Transverse colon (tissue), 4 donors: Measurements from ENCODE around the gene RGS9. TPM values are rescaled to one million over a fixed set of nuclear protein-coding genes. Genes with fewer than 3 reads are reported as not detected.
"Not testable (repeated sequence)": the region's sequence is repeated elsewhere in the genome, so short reads cannot be mapped to it uniquely, and the experiment has no call there.

Source experiments
- DNase-seq: peaks from one replicate; pipeline ENCODE4 v3.0.0-alpha.2; 2019
- H3K27ac ChIP-seq, 4 donors: fragments of 200-600 bp; sonication (generic); 2 replicates each; pipeline ENCODE4 v1.5.1; 2016 to 2018; ENCODE audit warnings: inconsistent platforms in 4 of 4
- H3K27me3 ChIP-seq: fragments of 200-600 bp; sonication (generic); 2 replicates; pipeline ENCODE4 v1.5.1; 2017; ENCODE audit warnings: inconsistent platforms
- H3K36me3 ChIP-seq, 4 donors: fragments of 200-600 bp; sonication (generic); 2 replicates each; pipeline ENCODE4 v1.5.1; 2017 to 2019; ENCODE audit warnings: inconsistent platforms in 4 of 4
- H3K4me1 ChIP-seq, 4 donors: fragments of 200-600 bp; sonication (generic); 2 replicates each; pipeline ENCODE4 v1.5.1; 2017 to 2020; ENCODE audit warnings: inconsistent platforms in 4 of 4
- H3K4me3 ChIP-seq, 4 donors: fragments of 200-600 bp; sonication (generic); 1 replicate in 1 of 4; 2 replicates in 3 of 4; pipeline versions ENCODE4 v1.5.1 to v1.6.1; 2017 to 2019; ENCODE audit warnings: inconsistent platforms in 4 of 4
- H3K9me3 ChIP-seq, 2 donors: fragments of 200-600 bp; sonication (generic); 2 replicates each; pipeline ENCODE4 v1.5.1; 2017 to 2019; ENCODE audit warnings: inconsistent platforms in 2 of 2
- EP300 ChIP-seq: sonication (generic); formaldehyde crosslinking; IDR thresholded peaks from one replicate; pipeline ENCODE4 v1.6.1; 2017; ENCODE audit warnings: antibody characterized with exemption, low read depth
- POLR2A ChIP-seq: fragments of 450-650 bp; IDR thresholded peaks from one replicate; pipeline ENCODE4 v1.6.1; 2016; ENCODE audit warnings: antibody characterized with exemption, mild to moderate bottlenecking, moderate library complexity
- POLR2AphosphoS5 ChIP-seq, 3 donors: sonication (generic); formaldehyde crosslinking; IDR thresholded peaks; one replicate each; pipeline ENCODE4 v1.6.1; 2016; ENCODE audit warnings: antibody characterized with exemption in 3 of 3
- WGBS, 2 donors: methylation state at CpG; one replicate each; pipeline ENCODE4 v1.1.5; 2018; ENCODE audit warnings: low coverage in 1 of 2; 5-methylcytosine and 5-hydroxymethylcytosine counted together
- in situ Hi-C, 4 donors: fragments of 200-750 bp; cut with MboI; loops; one replicate each; pipeline versions ENCODE4 v1.15.0 to v1.15.1; 2017; ENCODE audit warnings: low sequenced_read_pairs in 3 of 4, low pct_ligation_motif_present in 1 of 4, low pct_unique_long_range_greater_than_20kb in 1 of 4
- intact Hi-C: fragments of 100-400 bp; cut with DNase I; formaldehyde crosslinking; loops from one replicate; pipeline ENCODE4 v1.15.1; 2023; ENCODE audit warnings: low total_unique reads
- total RNA-seq, 4 donors: library from RNA; depleted of rRNA; stranded (reverse); fragments of >200 nt; gene quantifications; one replicate each; pipeline ENCODE4 v1.1.0, GENCODE V29; 2016
- TF ChIP-seq, protein P1 (sequence below), 5 experiments: fragments of 200-600 bp in 3 of 5; fragments of 450-650 bp in 2 of 5; sonication (generic) in 3 of 5; IDR thresholded peaks; 1 replicate in 2 of 5; 2 replicates in 3 of 5; pipeline ENCODE4 v1.5.1; 2016 to 2017; ENCODE audit warnings: antibody characterized with exemption in 5 of 5, inconsistent platforms in 3 of 5, mild to moderate bottlenecking in 2 of 5, moderate library complexity in 1 of 5

Gene RGS9
- total RNA-seq, 4 donors from 2014 or later = 2.6 to 10.6 (median 7.8) TPM; not detected in 1

- Histone ChIP-seq H3K27me3 (no peaks in the 10 kb centered on the region), H3K27ac (no peak overlapping the region), H3K36me3 (no peaks in the 10 kb centered on the region), H3K4me3 (no peak overlapping the region), H3K4me1 (peaks cover 0 to 18% (median 6%) of the 10 kb centered on the region in 4 donors), H3K9me3 (no peaks in the 10 kb centered on the region)
- WGBS, 2 donors = 95 to 98% methylated on average over 6 of the region's 6 CpGs
- in situ Hi-C loops = loop anchor here in 2 of 4 donors (10.0 to 25.0 kb wide), 2 partner anchors 143 to 146 kb away; no protein-coding TSS in a partner anchor
- TF ChIP-seq, protein P1, sequence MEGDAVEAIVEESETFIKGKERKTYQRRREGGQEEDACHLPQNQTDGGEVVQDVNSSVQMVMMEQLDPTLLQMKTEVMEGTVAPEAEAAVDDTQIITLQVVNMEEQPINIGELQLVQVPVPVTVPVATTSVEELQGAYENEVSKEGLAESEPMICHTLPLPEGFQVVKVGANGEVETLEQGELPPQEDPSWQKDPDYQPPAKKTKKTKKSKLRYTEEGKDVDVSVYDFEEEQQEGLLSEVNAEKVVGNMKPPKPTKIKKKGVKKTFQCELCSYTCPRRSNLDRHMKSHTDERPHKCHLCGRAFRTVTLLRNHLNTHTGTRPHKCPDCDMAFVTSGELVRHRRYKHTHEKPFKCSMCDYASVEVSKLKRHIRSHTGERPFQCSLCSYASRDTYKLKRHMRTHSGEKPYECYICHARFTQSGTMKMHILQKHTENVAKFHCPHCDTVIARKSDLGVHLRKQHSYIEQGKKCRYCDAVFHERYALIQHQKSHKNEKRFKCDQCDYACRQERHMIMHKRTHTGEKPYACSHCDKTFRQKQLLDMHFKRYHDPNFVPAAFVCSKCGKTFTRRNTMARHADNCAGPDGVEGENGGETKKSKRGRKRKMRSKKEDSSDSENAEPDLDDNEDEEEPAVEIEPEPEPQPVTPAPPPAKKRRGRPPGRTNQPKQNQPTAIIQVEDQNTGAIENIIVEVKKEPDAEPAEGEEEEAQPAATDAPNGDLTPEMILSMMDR (IDR thresholded peaks at IDR 0.05) = no peak
- TF ChIP-seq POLR2A (no peak), POLR2AphosphoS5 (IDR thresholded peaks at IDR 0.05) (no peak)
- DNase-seq = no peak
- intact Hi-C loops = loop anchor here (10.0 kb wide), 1 partner anchor 123 kb away; no protein-coding TSS in a partner anchor
Observed at GRCh38 chr17:65108152-65108551, 29.0 kb upstream of the RGS9 start.

GRCh38 chr17:65109543-65109942 lies 27.6 kb upstream of the RGS9 start:
- TF ChIP-seq EP300 (no peak), POLR2A (no peak), POLR2AphosphoS5 (IDR thresholded peaks at IDR 0.05) (no peak)
- TF ChIP-seq, protein P1 (IDR thresholded peaks at IDR 0.05) = no peak
- Histone ChIP-seq H3K36me3 (no peaks in the 10 kb centered on the region), H3K9me3 (no peaks in the 10 kb centered on the region), H3K4me3 (no peak overlapping the region), H3K4me1 (peaks cover 0 to 18% (median 6%) of the 10 kb centered on the region in 4 donors), H3K27ac (no peak overlapping the region), H3K27me3 (no peaks in the 10 kb centered on the region)
- in situ Hi-C loops (loop anchor here in 2 of 4 donors (10.0 to 25.0 kb wide), 2 partner anchors 145 to 147 kb away; no protein-coding TSS in a partner anchor), intact Hi-C loops (loop anchor here (10.0 kb wide), 1 partner anchor 125 kb away; no protein-coding TSS in a partner anchor)
- 41 to 53% methylated on average over 3 to 6 of the region's 6 CpGs for WGBS, 2 donors
- no peak for DNase-seq

GRCh38 chr17:65109990-65110680 lies 27.0 kb upstream of the RGS9 start:
- DNase-seq = no peak
- WGBS, 2 donors = 89 to 90% methylated on average over 2 of the region's 2 CpGs
- Histone ChIP-seq H3K9me3 (no peaks in the 10 kb centered on the region), H3K27ac (no peak overlapping the region), H3K27me3 (no peaks in the 10 kb centered on the region), H3K36me3 (no peaks in the 10 kb centered on the region), H3K4me1 (peaks cover 0 to 18% (median 6%) of the 10 kb centered on the region in 4 donors), H3K4me3 (no peak overlapping the region)
- TF ChIP-seq POLR2A (no peak), EP300 (no peak), POLR2AphosphoS5 (IDR thresholded peaks at IDR 0.05) (no peak)
- TF ChIP-seq, protein P1 (IDR thresholded peaks at IDR 0.05) = no peak
- intact Hi-C loops = loop anchor here (10.0 kb wide), 1 partner anchor 125 kb away; no protein-coding TSS in a partner anchor
- in situ Hi-C loops = loop anchor here in 2 of 4 donors (10.0 to 25.0 kb wide), 2 partner anchors 145 to 148 kb away; no protein-coding TSS in a partner anchor

GRCh38 chr17:65115839-65116238 lies 21.3 kb upstream of the RGS9 start:
- H3K4me1 ChIP-seq = no peaks in the 10 kb centered on the region
- intact Hi-C loops = no loop called here
- no peaks in the 10 kb centered on the region for H3K27me3 ChIP-seq
- no peaks in the 10 kb centered on the region for H3K36me3 ChIP-seq
- H3K27ac ChIP-seq = no peak overlapping the region
- H3K9me3 ChIP-seq = no peaks in the 10 kb centered on the region
- 49 to 60% methylated on average over 2 to 3 of the region's 3 CpGs for WGBS, 2 donors
- DNase-seq = no peak
- no peak overlapping the region for H3K4me3 ChIP-seq
- in situ Hi-C loops = loop anchor here in 1 of 4 donors (25.0 kb wide), 1 partner anchor 154 kb away; no protein-coding TSS in a partner anchor
- TF ChIP-seq POLR2A = no peak
- no peak for TF ChIP-seq EP300
- TF ChIP-seq, protein P1 (IDR thresholded peaks at IDR 0.05) = no peak
- TF ChIP-seq POLR2AphosphoS5 (IDR thresholded peaks at IDR 0.05) = no peak

DNA sequence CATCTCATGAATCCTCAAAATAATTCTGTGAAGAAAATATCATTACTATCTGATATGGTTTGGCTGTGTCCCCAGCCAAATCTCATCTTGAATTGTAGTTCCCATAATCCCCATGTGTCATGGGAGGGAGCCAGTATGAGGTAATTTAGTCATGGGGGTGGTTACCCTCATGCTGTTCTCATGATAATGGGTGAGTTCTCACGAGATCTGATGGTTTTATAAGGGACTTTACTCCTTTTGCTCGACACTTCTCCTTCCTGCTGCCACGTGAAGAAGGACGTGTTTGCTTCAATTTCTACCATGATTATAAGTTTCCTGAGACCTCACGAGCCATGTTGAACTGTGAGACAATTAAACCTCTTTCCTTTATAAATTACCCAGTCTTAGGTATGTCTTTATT lies 20.7 kb upstream of the RGS9 start:
- H3K9me3 ChIP-seq, H3K27me3 ChIP-seq, H3K27ac ChIP-seq, H3K36me3 ChIP-seq, DNase-seq, H3K4me1 ChIP-seq, intact Hi-C loops, H3K4me3 ChIP-seq: not testable (repeated sequence)
- 41% methylated on average over 5 of the region's 5 CpGs; no CpG with 5 or more reads in 1 of the 2 donors for whole genome bisulfite sequencing, 2 donors
- in situ Hi-C loops = loop anchor here in 1 of 4 donors (25.0 kb wide), 1 partner anchor 154 kb away; no protein-coding TSS in a partner anchor
